Daoy (cell line): ENCODE data around the gene CDC42EP1. TPM values are rescaled to one million over a fixed set of nuclear protein-coding genes. Genes with fewer than 3 reads are reported as not detected.
"Not testable (repeated sequence)": the region's sequence is repeated elsewhere in the genome, so short reads cannot be mapped to it uniquely, and the experiment has no call there.

Source experiments
- DNase-seq: peaks from one replicate; pipeline ENCODE4 v3.0.0-alpha.2; 2015; ENCODE audit warnings: low read depth
- total RNA-seq: library from RNA; depleted of rRNA; stranded (reverse); fragments of >200 nt; shearing (Covaris generic); gene quantifications from 2 replicates; pipeline ENCODE4 v1.2.3, GENCODE V29; 2014

Gene CDC42EP1
- total RNA-seq, 1 experiment from 2014 or later, result 11.8 TPM

GRCh38 chr22:37534445-37534844 is 25.8 kb upstream of the CDC42EP1 start:
- DNase-seq, result no peak

GRCh38 chr22:37535159-37535558 is 25.1 kb upstream of the CDC42EP1 start:
- DNase-seq, result no peak

GRCh38 chr22:37538590-37539357 is 21.5 kb upstream of the CDC42EP1 start:
- DNase-seq, result peak; percentile 97

GRCh38 chr22:37539790-37540189 is 20.5 kb upstream of the CDC42EP1 start:
- DNase-seq, result not testable (repeated sequence)

- DNase-seq, result not testable (repeated sequence)
Measured at GRCh38 chr22:37542416-37542815, 17.9 kb upstream of the CDC42EP1 start.

- no peak for DNase-seq
Measured at GRCh38 chr22:37542959-37543358, 17.3 kb upstream of the CDC42EP1 start.

- peak; percentile 71 for DNase-seq
Measured at GRCh38 chr22:37544955-37545702, 15.2 kb upstream of the CDC42EP1 start.

- DNase-seq, result peak; percentile 92
Measured at GRCh38 chr22:37545703-37546436, 14.4 kb upstream of the CDC42EP1 start.

- no peak for DNase-seq
Measured at GRCh38 chr22:37546437-37547250, 13.6 kb upstream of the CDC42EP1 start.

- no peak for DNase-seq
Measured at GRCh38 chr22:37547251-37547741, 13.0 kb upstream of the CDC42EP1 start.

- no peak for DNase-seq
Measured at GRCh38 chr22:37549704-37550059, 10.6 kb upstream of the CDC42EP1 start.

- DNase-seq, result not testable (repeated sequence)
Measured at GRCh38 chr22:37550921-37551320, 9.4 kb upstream of the CDC42EP1 start.

GRCh38 chr22:37551981-37552380 is 8.3 kb upstream of the CDC42EP1 start:
- no peak for DNase-seq

GRCh38 chr22:37552524-37553163 is 7.6 kb upstream of the CDC42EP1 start:
- DNase-seq, result no peak

GRCh38 chr22:37553725-37554124 is 6.6 kb upstream of the CDC42EP1 start:
- DNase-seq, result no peak

GRCh38 chr22:37555029-37555428 is 5.3 kb upstream of the CDC42EP1 start:
- DNase-seq, result no peak

- no peak for DNase-seq
Measured at GRCh38 chr22:37556710-37557109, 3.6 kb upstream of the CDC42EP1 start.

GRCh38 chr22:37557321-37558001 is 2.8 kb upstream of the CDC42EP1 start:
- DNase-seq, result no peak

- DNase-seq, result no peak
Measured at GRCh38 chr22:37558815-37559214, 1.5 kb upstream of the CDC42EP1 start.

GRCh38 chr22:37559521-37559900 is 769 bp upstream of the CDC42EP1 start:
- DNase-seq, result no peak
